ENCODE results near the gene ITPR2.
"Not testable (repeated sequence)": the region's sequence is repeated elsewhere in the genome, so short reads cannot be mapped to it uniquely, and the experiment has no call there.

The ITPR2 gene

DNA sequence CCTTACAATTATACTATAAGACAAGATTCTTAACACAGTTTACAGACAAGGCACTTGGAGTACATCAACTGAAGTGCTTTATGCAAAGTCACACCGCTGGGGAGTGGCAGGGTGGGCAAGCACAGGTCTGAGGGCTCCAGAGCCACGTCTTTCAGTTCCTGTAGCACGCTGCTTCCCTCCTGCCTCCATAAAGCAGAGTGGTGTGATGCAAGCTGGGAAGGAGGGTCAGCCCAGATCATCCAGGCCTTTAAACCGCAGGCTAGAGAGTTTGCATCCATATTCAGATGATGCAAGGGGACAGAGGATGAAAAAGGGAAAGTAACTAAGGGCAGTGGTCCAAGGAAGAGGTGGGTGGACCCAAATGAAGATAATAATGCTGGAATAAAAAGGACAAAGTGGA is 132.6 kb downstream of the ITPR2 start:
- DNase-seq (ENCODE audit: low spot score): no peak

DNA sequence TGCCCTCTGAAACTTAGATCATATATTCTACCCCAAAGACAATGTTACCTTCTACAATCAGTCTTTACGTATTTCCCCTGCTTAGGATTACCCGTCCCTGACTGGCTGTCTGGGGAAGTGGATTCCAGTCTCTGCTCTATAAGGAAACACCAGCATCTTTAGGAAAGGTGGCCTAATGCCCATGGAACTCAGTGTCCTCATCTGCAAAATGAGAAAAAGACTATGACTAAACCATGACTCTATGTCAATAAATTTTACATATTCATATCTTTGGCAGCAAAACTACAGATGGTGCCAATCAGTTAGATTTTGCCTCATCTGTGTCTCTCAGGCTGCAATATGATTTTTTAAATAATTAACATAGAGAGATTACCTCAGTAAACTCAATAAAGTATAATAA is 133.8 kb downstream of the ITPR2 start:
- no peak for DNase-seq (ENCODE audit: low spot score)

DNA sequence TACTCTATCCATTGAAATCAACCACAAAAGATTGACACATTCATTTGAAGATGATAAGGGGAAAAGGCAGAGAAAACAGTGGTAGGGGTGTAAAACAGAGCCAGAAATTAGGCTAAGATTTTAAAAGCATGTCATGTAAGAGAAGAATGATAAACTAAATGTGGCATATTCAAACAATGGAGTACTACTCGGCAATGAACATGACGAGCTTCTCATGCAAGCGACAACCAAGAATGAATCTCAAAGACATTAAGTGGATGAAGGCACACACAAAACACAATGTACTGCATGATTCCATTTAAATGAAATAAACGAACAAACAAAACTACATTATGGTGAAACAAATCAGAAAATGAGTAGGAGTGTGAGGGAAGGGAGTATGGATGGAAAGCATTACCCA is 134.8 kb downstream of the ITPR2 start:
- no peak for DNase-seq (ENCODE audit: low spot score)

DNA sequence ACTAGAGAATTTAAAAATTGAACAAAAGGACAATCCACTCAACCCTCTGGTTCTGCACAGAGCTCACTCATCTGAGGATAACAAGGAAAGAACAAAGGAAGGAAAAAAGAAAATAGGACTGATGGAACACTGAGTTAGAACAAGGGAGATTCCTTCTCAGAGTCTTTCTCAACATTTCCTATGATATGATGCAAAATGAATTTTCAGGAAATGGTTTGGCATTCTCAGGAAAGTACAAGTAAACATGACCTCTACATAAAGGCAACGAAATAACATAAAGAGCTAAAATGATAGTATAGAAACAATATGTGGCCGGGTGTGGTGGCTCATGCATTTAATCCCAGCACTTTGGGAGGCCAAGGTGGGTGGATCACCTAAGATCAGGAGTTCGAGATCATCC is 135.8 kb downstream of the ITPR2 start:
- DNase-seq (ENCODE audit: low spot score): no peak

DNA sequence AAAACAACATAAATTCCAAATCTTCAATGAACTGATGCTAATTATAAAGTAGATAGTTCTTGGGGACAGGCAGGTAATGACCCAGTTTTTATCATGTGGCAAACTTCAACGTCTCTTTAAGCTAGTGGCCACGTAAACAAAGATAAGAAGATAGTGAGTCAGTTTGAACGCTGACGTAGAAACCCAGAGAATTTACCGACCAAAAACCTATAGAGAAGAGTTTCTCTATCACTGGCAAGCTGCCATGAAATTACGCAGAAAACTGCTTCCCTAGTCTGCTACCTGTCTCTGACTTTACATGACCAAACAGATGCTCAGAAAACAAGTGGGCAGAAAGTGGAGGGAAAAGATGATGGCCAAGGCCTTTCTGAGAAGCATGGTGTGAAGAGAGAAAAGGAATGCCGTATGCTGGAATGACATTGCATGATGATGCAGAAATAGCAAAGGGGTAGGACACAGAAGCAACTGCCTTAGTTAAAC is 136.3 kb downstream of the ITPR2 start:
- no peak for DNase-seq (ENCODE audit: low spot score)

DNA sequence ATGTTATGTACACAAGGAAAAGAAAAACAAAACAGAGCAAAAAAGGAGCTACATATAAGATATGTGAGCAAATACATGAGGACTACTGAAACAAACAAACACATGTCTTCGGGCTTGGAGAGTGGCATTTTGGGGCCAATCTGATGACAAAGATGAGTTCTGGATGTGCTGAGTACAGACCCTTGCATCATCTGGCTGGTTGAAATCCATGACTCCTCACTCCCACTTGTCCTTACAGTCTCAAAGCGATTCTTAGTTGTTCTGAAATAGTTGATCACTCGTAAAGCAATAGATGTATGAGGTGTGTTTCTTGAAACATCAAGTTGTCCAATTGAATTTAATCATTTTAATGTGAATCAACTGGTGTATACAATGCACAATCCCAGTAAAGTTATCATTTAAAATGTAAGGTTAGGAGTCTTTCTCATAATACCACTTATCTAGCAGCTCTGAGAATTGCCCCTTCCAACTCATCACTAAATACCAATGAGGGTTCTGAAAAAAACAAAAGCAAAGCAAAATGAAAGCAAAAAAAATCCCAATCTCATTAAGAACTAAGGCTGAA is 136.9 kb downstream of the ITPR2 start:
- DNase-seq (ENCODE audit: low spot score): no peak

DNA sequence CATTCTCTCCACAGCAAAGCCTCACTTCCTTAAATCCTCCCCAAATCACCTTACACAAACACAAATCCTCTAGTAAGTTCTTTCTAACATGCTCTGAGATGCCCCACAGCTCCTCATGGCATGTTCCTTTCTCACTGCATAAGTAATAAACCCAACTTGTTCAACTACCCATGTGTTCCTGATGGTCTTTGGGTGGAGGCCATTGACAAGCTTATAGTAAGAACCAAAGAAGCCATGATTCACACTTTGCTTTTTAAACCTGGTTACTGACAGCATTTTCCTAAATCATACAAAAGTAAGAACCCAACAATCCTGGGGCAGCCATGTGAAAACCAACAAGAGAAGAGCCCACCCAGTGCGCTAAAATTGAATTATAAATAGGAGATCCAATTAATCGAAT is 138.6 kb downstream of the ITPR2 start:
- no peak for DNase-seq (ENCODE audit: low spot score)

DNA sequence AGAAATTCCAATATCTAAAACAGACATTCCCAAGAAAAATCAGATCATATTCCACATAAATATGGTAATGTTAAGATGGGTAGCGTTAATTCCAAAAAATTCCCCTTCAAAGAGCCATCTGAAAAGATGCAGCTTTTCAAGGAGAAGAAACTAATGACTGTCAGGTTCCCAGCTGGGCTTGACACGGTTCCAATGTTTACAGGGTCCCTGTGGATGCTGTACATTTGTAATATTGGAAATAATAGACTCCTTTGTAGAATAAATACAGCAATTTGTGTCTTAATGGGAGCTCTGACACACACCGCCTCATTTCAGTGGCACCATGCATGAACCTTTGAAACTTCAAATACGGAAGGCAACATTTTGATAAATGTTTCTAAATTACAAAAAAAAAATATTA is 140.6 kb downstream of the ITPR2 start:
- DNase-seq (ENCODE audit: low spot score): no peak

DNA sequence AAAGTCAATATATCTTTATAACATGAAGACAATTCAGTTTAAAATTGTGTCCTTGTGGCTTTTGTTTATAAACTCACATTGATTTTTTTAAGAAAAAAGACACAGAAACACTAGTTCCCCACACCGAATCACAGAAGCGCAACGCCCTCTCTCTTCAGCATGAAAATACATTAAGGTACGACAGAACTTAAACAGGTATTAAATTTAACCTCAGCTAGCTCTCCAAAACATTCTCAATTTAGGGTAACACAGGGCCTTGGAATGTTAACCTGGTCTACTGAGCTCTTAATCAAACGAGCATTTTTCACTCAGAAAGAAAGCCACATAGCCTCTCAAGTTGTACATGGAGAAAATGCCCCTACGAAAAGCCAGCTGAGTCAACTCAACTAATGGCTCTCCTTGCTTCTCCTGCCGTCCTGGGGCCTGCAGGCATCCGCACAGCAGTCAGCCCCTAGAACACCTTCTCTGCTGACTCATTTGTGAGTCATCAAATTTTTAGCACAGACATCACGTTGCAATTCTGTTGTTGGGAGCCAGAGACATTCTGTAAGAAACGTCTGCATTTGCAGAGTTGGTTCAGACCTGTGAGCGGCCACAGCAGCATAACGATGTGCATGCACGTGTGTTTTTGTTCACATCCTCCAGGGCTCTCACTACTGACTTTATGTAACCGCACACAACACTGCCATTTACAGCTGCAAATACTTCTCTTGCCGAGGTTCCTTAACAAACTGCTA is 141.6 kb downstream of the ITPR2 start:
- DNase-seq (ENCODE audit: low spot score): peak; percentile 83

DNA sequence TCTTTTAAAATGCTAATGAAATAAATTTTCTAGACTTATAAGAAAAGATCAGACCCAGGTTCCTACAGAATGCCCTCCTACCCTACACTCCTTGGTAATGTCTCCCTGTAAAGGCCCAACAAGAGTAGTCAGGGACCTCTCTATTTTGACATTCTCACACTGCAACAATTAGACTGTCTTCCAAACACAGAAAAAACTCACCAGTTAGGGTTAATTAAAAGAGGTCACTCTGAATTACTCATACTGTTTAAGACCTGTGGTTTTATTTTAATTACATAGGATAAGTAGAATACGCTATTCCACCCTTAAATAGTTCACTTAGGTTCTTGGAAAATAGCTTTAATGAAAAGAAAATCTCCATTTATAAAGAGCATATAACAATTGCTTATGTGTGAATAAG is 142.4 kb downstream of the ITPR2 start:
- no peak for DNase-seq (ENCODE audit: low spot score)

DNA sequence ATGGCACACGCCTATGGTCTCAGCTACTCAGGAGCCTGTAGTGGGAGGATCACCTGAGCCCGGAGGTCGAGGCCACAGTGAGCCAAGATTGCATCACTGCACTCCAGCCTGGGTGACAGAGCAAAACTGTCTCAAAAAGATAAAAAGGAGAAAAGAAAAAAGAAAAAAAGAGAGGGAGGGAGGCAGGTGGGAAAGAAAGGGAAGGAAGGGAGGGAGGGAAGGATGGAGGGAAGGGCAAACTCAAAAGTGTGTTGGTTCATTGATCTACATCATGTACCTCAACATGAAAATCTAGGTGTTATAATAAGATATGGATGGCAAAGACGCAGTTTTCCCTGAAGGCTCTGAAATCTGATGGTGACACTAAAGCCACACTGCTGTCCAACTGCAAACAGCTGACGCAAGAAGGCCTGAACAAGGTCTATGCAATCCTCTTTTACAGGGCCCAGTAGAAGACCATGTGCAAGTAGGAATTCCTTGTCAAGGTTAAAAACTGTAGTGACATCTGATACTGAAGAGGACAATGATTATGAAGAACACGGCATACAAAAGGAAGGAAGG is 143.6 kb downstream of the ITPR2 start:
- no peak for DNase-seq (ENCODE audit: low spot score)

DNA sequence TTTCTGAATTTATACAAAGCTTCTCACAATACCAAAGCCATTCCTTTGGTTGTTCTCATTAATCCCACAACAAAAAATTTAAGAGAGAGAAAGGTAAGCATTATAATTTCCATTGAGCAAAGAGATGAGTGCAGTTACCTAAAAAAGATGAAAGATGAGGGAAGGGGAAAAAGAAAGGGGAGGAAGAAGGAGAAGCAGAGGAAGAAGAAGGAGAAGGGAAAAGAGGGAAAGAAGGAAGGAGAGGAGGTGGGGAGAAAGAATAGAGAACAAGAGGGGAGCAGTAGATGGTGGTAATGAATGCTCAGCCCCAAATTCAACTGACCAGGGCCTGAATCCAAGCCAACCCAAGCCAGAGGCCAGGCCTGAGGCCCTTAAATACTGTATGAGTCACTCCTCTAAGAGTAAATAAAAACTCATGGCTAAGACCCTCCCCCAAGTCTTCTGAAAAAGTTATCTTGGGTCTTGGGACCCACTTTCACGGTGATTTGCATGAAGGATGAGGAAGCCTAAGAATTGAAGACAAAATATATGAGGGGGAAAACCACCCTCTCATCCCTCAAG is 144.6 kb downstream of the ITPR2 start:
- no peak for DNase-seq (ENCODE audit: low spot score)

DNA sequence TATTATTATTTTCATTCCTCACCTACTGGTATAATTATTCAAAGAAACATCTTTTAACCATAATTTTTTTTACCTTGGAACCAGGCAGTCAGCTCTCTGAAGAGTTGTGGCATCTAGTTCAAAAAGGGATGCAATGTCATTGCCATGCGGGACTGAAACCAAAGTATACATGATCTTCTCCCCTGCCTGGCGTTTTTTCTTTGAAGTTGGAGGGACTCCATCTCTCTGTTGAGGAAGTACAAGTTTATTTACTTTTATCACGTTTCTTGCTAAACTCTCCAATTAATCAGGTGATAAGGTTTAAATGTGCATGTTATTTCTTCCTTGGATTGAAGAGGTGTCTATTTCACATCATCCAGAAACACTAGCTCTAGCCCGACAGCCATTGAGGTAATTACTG is 146.6 kb downstream of the ITPR2 start:
- DNase-seq (ENCODE audit: low spot score): no peak

DNA sequence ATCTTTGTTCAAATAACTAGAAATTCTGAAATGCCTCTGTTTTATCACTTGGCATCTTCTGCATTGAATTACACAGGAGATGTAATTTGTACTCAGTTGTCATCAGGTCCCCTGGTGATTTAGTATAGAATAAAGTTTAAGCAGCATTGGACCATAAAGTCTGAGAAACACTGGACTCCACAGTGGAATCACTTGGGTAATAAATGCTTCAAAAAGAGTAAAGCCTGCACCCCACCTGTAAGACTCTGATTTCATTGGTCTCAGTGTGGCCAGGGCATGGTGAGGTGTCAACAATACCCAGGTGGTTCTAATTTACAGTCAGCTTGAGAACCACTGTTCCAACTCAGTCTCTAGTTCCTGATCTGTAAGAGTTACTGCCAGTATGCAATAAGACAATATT is 148.9 kb downstream of the ITPR2 start:
- no peak for DNase-seq (ENCODE audit: low spot score)

DNA sequence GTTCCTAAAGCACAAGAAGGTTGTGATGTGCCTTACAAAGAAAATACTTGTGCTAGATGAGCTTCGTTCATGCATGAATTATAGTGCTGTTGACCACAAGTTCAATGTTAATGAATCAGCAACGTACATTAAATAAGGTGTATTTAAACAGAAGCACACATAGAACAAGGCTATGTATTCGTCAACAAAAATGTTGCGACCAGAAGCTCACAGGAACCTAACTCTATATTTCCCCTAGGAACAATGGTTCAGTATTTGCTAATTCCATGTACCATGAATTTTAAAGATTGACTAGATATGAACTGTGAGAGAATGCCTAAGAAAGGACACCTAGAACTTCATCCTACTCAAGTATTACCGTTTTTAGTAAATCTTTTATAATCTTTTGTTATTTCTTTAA is 149.6 kb downstream of the ITPR2 start:
- DNase-seq (ENCODE audit: low spot score): no peak

DNA sequence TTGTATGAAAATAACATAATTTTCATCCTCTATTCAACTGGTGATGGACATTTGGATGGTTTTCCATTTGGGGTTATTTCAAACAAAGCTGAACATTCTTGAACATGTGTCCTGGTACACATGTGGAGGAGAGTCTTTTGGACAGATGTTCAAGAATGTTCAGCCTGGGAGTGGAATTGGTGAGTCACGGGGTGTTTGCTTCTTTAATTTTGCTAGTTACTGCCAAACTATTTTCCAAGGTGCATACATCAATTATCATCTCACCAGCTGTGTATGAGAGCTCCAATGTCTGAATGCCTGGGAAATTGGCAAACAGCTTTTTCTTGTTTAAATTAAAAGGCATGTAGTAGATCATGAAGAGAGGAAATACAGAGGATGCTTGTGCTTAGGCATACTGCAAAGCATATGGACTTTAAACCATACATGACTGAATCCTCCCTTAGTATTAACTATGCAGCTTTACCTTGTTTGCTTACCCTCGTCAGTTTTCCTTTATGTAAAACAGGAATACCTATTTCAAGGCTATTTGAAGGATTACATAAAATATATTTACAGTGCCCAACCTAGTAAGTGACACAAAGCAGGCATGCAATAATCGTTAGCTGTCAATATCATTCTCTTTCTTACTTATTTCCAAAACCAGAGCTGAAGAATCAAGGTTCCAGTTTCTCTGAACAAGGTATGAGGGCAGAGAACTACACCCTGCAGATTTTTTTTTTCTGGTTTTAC is 152.1 kb downstream of the ITPR2 start:
- peak; percentile 10 for DNase-seq (ENCODE audit: low spot score)

DNA sequence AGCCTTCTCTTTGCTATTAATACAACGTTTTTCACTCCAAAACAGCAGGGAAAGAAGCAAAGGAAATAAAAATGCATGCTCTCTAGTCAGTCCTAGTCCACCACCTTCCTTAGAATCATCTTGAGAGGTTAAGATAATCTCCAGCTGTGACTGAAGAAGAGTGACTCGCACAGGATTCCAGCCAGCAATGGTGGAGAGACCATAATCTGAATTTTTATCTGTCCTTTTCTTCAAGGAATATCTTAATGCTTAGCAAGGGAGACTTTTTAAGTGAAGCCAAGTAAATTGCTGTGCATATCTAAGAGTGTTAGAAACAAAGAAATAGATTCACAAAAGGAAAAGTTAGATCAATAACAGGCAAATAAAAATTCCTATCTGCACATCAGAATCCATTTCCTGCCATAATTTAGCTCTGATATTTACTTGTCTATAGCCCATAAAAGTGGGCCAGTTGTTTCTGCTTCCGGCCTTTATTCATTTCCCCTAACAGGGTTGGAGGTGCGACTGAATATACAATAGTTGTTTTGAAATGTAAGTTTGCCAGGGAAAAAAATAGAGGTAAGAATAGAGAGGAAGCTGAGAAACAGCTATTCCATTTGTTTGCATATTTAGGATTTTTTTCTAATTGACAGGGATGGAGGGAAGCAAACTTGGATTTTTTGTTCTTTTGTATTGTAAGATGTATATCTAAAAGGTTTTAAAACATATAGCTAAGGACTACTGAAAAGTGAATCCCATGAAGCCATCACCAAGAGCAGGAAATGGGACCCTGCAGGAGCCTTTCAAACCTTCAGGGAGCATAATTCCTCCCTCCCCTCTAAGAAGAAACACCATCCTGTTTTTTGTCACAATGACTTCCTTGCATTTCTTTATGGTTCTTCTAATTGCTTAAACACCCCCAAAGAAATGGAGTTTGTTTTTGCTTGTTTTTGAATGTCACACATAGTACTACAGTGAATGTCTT is 154.0 kb downstream of the ITPR2 start:
- peak; percentile 28 for DNase-seq (ENCODE audit: low spot score)

DNA sequence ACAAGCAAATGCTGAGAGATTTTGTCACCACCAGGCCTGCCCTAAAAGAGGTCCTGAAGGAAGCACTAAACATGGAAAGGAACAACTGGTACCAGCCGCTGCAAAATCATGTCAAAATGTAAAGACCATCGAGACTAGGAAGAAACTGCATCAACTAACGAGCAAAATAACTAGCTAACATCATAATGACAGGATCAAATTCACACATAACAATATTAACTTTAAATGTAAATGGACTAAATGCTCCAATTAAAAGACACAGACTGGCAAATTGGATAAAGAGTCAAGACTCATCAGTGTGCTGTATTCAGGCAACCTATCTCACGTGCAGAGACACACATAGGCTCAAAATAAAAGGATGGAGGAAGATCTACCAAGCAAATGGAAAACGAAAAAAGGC is 161.5 kb downstream of the ITPR2 start:
- not testable (repeated sequence) for DNase-seq (ENCODE audit: low spot score)

DNA sequence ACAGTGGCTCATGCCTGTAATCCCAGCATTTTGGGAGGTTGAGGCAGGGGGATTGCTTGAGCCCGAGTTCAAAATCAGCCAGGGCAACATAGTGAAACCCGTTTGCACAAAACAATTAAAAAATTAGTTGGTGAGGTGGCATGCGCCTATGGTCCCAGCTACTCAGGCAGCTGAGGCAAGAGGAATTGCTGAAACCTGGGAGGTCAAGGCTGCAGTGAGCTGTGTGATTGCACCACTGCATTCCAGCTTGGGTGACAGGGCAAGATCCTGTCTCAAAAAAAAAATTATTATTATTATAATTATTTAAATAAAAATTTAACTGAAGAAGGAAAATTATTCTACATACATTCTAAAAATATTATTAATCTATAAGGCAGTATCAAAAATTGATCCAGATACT is 164.1 kb downstream of the ITPR2 start:
- DNase-seq (ENCODE audit: low spot score): no peak

DNA sequence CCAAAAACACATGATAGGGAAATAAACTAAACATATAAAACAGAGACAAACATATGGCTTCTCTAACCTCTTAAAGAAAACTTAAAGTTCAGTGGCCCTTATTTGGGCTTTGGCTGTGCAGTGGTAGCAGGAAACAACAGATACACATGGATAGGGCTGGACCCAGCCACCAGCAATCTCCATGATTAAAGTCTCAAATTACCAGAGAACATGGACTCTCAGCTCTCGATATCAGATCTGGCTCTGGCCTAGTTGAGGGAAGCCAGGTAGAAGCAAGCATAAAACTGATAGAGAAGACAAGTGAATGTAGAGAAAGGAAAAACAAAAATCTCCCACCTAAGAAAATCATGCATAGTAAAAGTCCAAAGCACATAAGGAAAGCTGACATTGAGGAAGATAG is 164.8 kb downstream of the ITPR2 start:
- no peak for DNase-seq (ENCODE audit: low spot score)

DNA sequence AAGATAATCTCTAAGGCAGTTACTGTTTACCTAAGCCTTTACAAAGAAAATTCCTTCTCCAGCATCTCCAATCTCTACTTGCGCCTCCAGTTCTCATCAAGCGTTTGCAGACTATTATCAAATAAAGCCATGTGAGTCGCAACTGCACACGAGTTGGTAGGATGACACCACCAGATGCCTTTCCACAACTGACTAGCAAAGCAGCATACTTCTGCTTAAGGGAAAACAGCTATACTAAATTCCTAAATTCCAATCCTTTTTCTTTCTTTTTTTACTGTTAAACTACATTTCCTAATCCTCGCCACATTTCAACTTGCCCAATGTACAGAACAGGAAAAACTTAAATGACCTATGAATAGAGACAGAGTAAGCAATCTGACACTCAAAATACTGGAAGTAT is 166.7 kb downstream of the ITPR2 start:
- no peak for DNase-seq (ENCODE audit: low spot score)

DNA sequence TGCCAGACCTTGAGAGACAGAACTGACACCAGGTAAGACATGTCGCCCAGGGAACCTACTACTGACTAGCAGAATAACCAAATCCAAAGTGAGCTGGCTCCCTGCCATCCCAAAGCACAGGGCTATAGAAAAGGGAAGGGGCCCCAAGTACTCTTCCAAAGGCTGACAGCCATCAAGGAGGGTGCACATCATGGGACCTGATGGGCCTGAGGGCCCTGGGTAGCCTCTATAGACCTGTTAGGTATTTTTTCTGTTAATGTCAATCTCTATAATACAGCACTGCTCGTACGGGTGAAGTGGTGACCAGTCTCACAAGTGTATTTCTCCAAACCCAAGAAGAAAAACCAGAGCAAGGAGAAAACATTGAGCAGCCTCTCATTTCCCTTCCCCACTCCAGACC is 171.6 kb downstream of the ITPR2 start:
- DNase-seq (ENCODE audit: low spot score): no peak
